ENCODE measurements around the gene NUDT7. TPM values are rescaled to one million over a fixed set of nuclear protein-coding genes. Genes with fewer than 3 reads are reported as not detected.

Gene NUDT7
- total RNA-seq, 1 donor from 2014 or later, result 7.9 TPM

GRCh38 chr16:77729951-77730350, 7.6 kb downstream of the NUDT7 start:
- Mint-ChIP-seq H3K36me3 (ENCODE audit: low read depth, unreplicated experiment) (peaks cover 6% of the 10 kb centered on the region), H3K27ac (ENCODE audit: unreplicated experiment) (no peak overlapping the region), H3K4me3 (ENCODE audit: unreplicated experiment) (no peak overlapping the region), H3K4me1 (ENCODE audit: unreplicated experiment) (no peaks in the 10 kb centered on the region), H3K27me3 (ENCODE audit: unreplicated experiment) (peaks cover 6% of the 10 kb centered on the region), H3K9me3 (ENCODE audit: unreplicated experiment) (no peaks in the 10 kb centered on the region)
- no peak for DNase-seq (ENCODE audit: low spot score)
- TF ChIP-seq CTCF (IDR thresholded peaks at IDR 0.05; ENCODE audit: unreplicated experiment), result no peak

- Mint-ChIP-seq H3K27me3 (ENCODE audit: unreplicated experiment) (peaks cover 3% of the 10 kb centered on the region), H3K4me1 (ENCODE audit: unreplicated experiment) (no peaks in the 10 kb centered on the region), H3K36me3 (ENCODE audit: low read depth, unreplicated experiment) (peaks cover 6% of the 10 kb centered on the region), H3K27ac (ENCODE audit: unreplicated experiment) (no peak overlapping the region), H3K4me3 (ENCODE audit: unreplicated experiment) (no peak overlapping the region), H3K9me3 (ENCODE audit: unreplicated experiment) (no peaks in the 10 kb centered on the region)
- TF ChIP-seq CTCF (IDR thresholded peaks at IDR 0.05; ENCODE audit: unreplicated experiment), result no peak
- DNase-seq (ENCODE audit: low spot score), result no peak
Observed at GRCh38 chr16:77732241-77732946, 10.1 kb downstream of the NUDT7 start.

- Mint-ChIP-seq H3K27me3 (ENCODE audit: unreplicated experiment) (no peaks in the 10 kb centered on the region), H3K9me3 (ENCODE audit: unreplicated experiment) (no peaks in the 10 kb centered on the region), H3K36me3 (ENCODE audit: low read depth, unreplicated experiment) (peaks cover 6% of the 10 kb centered on the region), H3K4me3 (ENCODE audit: unreplicated experiment) (no peak overlapping the region), H3K4me1 (ENCODE audit: unreplicated experiment) (no peaks in the 10 kb centered on the region), H3K27ac (ENCODE audit: unreplicated experiment) (no peak overlapping the region)
- no peak for DNase-seq (ENCODE audit: low spot score)
- no peak for TF ChIP-seq CTCF (IDR thresholded peaks at IDR 0.05; ENCODE audit: unreplicated experiment)
Observed at GRCh38 chr16:77736879-77737278, 14.6 kb downstream of the NUDT7 start.

- no peak for TF ChIP-seq CTCF (IDR thresholded peaks at IDR 0.05; ENCODE audit: unreplicated experiment)
- Mint-ChIP-seq H3K9me3 (ENCODE audit: unreplicated experiment) (no peaks in the 10 kb centered on the region), H3K27me3 (ENCODE audit: unreplicated experiment) (no peaks in the 10 kb centered on the region), H3K4me1 (ENCODE audit: unreplicated experiment) (no peaks in the 10 kb centered on the region), H3K36me3 (ENCODE audit: low read depth, unreplicated experiment) (peaks cover under 1% of the 10 kb centered on the region), H3K4me3 (ENCODE audit: unreplicated experiment) (no peak overlapping the region), H3K27ac (ENCODE audit: unreplicated experiment) (no peak overlapping the region)
- no peak for DNase-seq (ENCODE audit: low spot score)
Observed at GRCh38 chr16:77738706-77739558, 16.6 kb downstream of the NUDT7 start.

- Mint-ChIP-seq H3K4me3 (ENCODE audit: unreplicated experiment) (no peak overlapping the region), H3K27me3 (ENCODE audit: unreplicated experiment) (no peaks in the 10 kb centered on the region), H3K9me3 (ENCODE audit: unreplicated experiment) (no peaks in the 10 kb centered on the region), H3K27ac (ENCODE audit: unreplicated experiment) (no peak overlapping the region), H3K4me1 (ENCODE audit: unreplicated experiment) (no peaks in the 10 kb centered on the region), H3K36me3 (ENCODE audit: low read depth, unreplicated experiment) (no peaks in the 10 kb centered on the region)
- DNase-seq (ENCODE audit: low spot score), result no peak
- TF ChIP-seq CTCF (IDR thresholded peaks at IDR 0.05; ENCODE audit: unreplicated experiment), result no peak
Observed at GRCh38 chr16:77739559-77739892, 17.2 kb downstream of the NUDT7 start.

Measured in endothelial cell (in vitro differentiated cells).